T-helper 1 cell treated with Interleukin-12 subunit alpha and Interleukin-12 subunit beta and Interleukin-4 antibody, amounts not matched to agents 30 ng/mL and 1 ng/mL, for 36 hours (primary cell): ENCODE results near the gene TSPAN1. TPM values are rescaled to one million over a fixed set of nuclear protein-coding genes. Genes with fewer than 3 reads are reported as not detected.
"Not testable (repeated sequence)": the region's sequence is repeated elsewhere in the genome, so short reads cannot be mapped to it uniquely, and the experiment has no call there.

ENCODE experiments used
- intact Hi-C: fragments of 100-400 bp; cut with micrococcal nuclease; formaldehyde crosslinking; loops from one replicate; pipeline ENCODE4 v1.15.1; 2024
- total RNA-seq: library from RNA; stranded (reverse); gene quantifications from 2 replicates; pipeline ENCODE4 v1.2.3, GENCODE V29; 2022

The TSPAN1 gene
- total RNA-seq, 1 donor from 2014 or later: 0.17 TPM

- intact Hi-C loops: no loop called here
Measured at GRCh38 chr1:46205141-46205540, 30.3 kb downstream of the TSPAN1 start.

GRCh38 chr1:46205791-46206190, 30.9 kb downstream of the TSPAN1 start:
- intact Hi-C loops: no loop called here

GRCh38 chr1:46206399-46206798, 31.5 kb downstream of the TSPAN1 start:
- intact Hi-C loops: no loop called here

- intact Hi-C loops: no loop called here
Measured at GRCh38 chr1:46210561-46210960, 35.7 kb downstream of the TSPAN1 start.

- intact Hi-C loops: no loop called here
Measured at GRCh38 chr1:46211051-46211450, 36.2 kb downstream of the TSPAN1 start.

- intact Hi-C loops: no loop called here
Measured at GRCh38 chr1:46215504-46215903, 40.6 kb downstream of the TSPAN1 start.

DNA sequence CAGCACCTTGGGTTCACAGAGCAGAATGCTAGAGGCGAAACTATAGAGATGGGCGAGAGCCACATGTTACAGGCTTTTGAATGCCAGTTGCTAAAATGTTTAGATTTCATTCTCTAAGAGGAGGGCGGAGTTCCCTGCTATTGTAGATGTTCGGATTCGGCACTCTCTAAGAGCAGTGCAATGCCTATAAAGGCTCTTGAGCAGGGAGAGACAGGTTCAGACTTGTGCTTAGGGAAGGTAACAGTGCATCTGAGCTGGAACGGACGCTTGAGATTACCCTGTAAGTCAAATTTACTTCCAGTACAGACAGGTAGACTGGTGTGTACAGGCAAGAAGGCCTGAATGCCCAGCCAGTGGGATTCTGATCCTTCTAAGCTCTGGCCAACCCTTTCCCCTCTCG, 43.6 kb downstream of the TSPAN1 start:
- intact Hi-C loops: no loop called here

DNA sequence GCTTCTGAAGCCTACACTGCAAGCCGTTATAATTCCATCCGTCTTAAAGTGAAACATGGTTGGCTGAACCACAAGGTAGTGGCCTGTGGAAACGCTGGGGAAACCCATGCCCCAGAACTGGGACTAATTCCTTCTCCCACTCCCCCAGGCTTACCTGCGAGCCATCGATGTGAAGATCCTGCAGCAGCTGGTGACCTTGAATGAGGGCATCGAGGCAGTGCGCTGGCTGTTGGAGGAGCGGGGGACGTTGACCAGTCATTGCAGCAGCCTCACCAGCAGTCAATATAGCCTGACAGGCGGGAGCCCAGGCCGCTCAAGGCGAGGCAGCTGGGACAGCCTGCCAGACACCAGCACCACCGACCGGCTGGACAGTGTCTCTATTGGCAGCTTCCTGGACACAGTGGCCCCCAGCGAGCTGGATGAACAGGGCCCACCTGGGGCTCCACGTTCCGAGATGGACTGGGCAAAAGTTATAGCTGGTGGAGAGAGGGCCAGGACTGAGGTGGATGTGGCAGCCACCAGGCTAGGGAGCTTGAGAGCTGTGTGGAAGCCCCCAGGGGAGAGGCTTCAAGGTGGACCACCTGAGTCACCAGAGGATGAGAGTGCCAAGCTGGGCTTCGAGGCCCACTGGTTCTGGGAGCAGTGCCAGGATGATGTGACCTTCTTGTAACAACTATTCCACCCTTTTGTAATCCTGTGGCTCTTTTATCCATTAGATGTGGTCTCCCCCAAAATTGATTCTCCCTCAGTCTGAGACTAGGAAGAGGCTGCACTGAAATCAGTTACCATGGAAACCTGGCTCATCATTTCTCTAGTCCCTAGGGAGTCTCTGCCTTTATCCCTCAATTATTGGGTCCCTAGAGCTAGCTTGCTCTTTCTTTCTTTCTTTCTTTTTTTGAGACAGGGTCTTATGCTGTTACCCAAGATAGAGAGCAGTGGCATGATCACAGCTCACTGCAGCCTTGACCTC, 44.9 kb downstream of the TSPAN1 start:
- intact Hi-C loops: no loop called here

- intact Hi-C loops: no loop called here
Measured at GRCh38 chr1:46220808-46221207, 45.9 kb downstream of the TSPAN1 start.

GRCh38 chr1:46221749-46222148, 46.9 kb downstream of the TSPAN1 start:
- intact Hi-C loops: no loop called here

DNA sequence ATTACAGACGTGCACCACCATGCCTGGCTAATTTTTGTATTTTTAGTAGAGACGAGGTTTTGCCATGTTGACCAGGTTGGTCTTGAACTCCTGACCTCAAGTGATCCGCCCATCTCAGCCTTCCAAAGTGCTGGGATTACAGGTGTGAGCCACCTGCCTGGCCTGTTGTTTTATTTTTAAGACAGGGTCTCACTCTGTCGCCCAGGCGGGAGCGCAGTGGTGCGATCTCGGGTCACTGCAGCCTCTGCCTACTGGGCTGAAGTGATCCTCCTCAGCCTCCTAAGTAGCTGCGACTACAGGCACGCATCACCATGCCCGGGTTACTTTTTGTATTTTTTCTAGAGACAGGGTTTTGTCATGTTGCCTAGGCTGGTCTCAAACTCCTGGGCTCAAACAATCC, 48.2 kb downstream of the TSPAN1 start:
- intact Hi-C loops: loop anchor here (1.0 kb wide), 4 partner anchors 25 to 186 kb away; partner anchors contain the start of gene POMGNT1

DNA sequence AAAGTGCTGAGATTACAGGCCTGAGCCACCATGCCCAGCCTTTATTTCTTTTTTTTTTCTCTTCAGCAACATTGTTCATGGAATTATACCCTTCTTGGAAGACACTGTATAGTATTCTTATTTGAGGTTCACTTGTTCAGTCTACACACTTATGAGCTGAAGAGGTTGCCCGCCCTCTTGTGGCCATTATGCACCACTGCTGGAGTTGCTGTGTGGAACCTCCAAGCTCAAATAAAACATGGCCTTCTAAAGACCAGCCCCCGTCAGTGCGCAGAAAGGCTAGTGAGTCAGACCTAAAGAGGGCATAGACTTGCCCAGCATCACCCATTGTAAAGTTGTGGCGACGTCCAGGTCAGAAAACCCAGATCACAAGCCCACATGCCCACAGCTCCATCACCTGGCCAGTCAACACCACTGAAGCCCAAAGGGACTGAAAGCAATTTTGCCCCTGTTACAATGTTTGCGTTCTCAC, 48.6 kb downstream of the TSPAN1 start:
- intact Hi-C loops: loop anchor here (1.0 kb wide), 4 partner anchors 25 to 186 kb away; partner anchors contain the start of gene POMGNT1

DNA sequence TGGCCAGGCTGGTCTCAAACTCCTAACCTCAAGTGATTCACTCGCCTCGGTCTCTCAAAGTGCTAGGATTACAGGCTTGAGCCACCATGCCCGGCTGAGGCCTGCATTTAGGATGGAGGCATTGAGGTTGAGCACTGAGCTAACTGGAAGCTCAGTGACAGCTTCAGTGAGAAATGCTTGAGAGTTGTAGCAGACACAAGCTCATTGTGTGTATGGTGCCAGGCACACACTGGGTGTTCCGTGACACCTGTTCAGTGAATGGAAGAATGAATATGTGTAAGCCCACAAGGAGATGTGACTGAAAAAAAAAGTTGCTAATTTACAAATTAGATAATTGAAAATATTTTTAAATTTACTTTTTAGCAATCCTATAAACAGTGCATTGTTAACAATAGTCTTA, 50.1 kb downstream of the TSPAN1 start:
- intact Hi-C loops: no loop called here

GRCh38 chr1:46231231-46231630, 56.3 kb downstream of the TSPAN1 start:
- intact Hi-C loops: not testable (repeated sequence)

Other genes starting within 250 kb of the TSPAN1 start
- 2.6 and 3.8 TPM in 2 replicates for gene PIK3R3, start 42.5 kb upstream of the TSPAN1 start, total RNA-seq
- gene P3R3URF, start 1.4 kb downstream of the TSPAN1 start, total RNA-seq: not detected in 2 replicates
- 45.3 and 51.2 TPM in 2 replicates for gene POMGNT1, start 23.3 kb downstream of the TSPAN1 start, total RNA-seq
- 0.29 TPM in 2 replicates for gene LURAP1, start 28.2 kb downstream of the TSPAN1 start, total RNA-seq
- gene RAD54L, start 72.7 kb downstream of the TSPAN1 start, total RNA-seq: 30.9 and 33.3 TPM in 2 replicates
- 53.7 and 56.7 TPM in 2 replicates for gene LRRC41, start 128.5 kb downstream of the TSPAN1 start, total RNA-seq
- gene UQCRH, start 128.6 kb downstream of the TSPAN1 start, total RNA-seq: 238 and 261 TPM in 2 replicates
- gene NSUN4, start 165.7 kb downstream of the TSPAN1 start, total RNA-seq: 28.7 and 29.5 TPM in 2 replicates
- 3.6 and 4.1 TPM in 2 replicates for gene FAAH, start 219.2 kb downstream of the TSPAN1 start, total RNA-seq